NCI-H446 treated with DMSO at 0.1 percent for 48 hours (cell line): ENCODE data around the gene TSC1.
"Not testable (repeated sequence)": the region's sequence is repeated elsewhere in the genome, so short reads cannot be mapped to it uniquely, and the experiment has no call there.

ENCODE experiments used
- DNase-seq: peaks from one replicate; lab custom pipeline; 2025; lab: John Stamatoyannopoulos, UW

Gene TSC1

DNA sequence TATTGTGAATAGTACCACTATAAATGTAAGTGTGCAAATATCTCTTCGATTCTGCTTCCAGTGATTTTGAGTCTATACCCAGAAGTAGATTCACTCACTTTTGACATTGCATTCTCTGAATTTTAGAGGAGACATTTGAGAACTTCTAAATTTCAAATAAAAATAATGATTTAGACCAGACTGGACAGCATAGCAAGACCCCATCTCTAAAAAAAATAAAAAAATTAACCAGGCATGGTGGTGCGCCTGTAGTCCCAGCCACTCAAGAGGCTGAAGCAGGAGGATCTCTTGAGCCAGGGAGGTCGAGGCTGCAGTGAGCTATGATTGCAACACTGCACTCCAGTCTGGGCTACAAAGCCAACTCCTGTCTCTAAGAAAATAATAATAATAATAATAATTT is 32.2 kb upstream of the TSC1 start:
- DNase-seq, result no peak

DNA sequence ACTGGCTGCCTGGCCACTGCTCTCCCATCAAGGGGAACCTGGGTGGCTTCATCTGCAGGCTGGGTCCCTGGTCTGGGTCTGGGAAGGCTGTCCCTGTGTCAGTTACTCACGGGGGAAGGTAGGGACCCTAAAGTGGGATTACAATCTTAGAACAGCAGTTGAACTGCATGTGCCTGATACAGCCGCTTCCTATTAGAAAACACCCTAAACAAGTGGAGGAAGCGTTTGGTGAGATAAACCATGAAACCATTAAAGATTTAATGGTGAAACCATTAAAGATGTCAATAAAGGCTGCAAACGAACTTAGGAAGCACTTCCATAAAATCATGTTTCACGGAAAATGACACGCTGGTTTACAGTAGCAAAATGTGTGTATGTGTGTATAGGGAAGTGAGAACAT is 31.5 kb upstream of the TSC1 start:
- DNase-seq, result no peak

GRCh38 chr9:132973713-132974112 is 29.3 kb upstream of the TSC1 start:
- DNase-seq, result no peak

DNA sequence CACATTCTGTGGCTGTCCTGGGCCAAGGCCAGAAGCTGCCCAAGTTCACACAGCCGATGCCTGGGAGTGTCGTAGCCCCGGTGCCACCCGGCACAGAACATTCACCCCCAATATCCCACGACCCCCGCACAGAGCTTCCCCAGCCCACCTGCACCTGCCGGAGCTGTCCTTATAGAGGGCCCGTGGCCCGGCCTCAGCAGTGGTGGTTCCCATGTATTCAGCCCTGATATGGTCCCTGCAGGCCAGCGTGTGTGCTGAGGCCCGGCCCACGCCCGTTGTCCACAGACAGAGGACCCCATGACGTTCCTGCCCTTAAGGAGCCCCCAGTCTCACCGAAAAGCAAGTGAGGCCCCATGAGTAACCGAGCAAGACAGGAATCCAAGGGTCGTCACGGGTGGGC is 28.8 kb upstream of the TSC1 start:
- DNase-seq, result no peak

- no peak for DNase-seq
Observed at GRCh38 chr9:132970324-132971062, 26.1 kb upstream of the TSC1 start.

DNA sequence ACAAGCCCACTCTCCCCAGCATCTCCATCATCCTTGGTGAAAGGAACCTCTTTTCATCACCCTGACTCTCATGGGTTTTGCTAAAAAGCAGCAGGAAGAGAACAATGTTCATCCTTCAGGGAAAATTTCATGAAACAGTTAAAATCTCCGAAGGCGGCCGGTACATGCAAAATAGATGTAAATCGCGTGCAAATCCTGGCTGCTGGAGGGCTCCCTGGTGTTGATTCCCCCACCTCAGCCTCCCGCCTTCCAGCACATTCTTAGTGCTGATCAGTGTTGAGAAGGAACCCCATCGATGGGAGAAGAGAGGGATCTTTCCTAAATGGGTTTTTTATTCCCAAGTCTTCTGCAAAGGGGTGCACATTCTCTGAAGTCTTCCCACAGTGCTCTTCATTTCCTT is 25.4 kb upstream of the TSC1 start:
- DNase-seq, result no peak

- DNase-seq, result not testable (repeated sequence)
Observed at GRCh38 chr9:132967908-132968307, 23.5 kb upstream of the TSC1 start.

DNA sequence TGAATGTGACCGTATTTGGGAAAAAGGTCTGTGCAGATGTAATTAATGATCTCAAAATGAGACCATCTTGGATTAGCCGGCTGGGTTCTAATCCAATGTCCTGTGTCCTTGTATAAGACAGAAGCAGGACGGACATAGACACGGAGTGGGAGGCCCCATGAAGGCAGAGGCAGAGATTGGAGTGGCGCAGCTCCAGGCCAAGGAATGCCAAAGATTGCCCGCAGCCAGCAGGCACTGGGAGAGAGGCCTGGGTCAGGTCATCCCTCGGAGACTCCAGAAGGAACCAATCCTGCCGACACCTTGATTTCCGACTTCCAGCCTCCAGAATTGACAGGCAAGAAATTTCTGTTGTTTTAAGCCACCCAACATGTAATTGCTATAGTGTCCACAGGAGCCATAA is 21.1 kb upstream of the TSC1 start:
- no peak for DNase-seq

- no peak for DNase-seq
Observed at GRCh38 chr9:132961002-132961401, 16.6 kb upstream of the TSC1 start.

DNA sequence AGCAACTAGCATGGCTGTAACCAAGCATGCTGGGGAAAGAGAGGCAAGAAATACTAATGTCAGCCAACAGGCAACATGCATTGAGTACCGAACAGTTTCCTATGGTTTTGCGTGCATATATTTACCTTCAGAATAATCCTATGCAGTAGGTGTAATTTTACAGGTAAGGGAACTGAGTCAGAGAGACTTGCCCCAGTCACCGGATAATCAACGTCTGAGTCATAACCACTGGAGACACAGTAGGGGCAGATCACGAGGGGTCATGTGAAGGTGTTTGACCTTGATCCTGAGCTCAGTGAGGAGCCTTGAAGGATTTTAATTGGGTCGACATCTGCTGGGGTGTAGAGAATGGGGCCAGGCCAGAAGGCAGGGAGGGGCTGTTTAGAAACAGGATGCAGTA is 13.4 kb upstream of the TSC1 start:
- DNase-seq, result no peak

DNA sequence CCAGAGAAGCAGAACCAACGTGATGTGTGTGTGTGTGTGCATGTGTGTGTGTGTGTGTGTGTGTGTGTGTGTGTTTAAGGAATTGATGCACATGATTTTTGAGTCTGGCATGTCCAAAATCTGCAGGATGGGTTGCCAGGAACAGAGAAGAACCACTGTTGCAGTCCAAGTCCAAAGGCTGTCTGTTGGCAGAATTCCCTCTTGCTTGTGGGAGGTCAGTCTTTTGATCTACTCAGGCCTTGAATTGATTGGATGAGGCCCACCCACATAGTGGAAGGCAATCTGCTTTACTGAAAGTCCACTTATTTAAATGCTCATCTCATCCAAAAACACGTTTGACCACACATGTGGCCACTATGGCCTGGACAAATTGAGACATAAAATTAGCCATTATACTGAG is 11.4 kb upstream of the TSC1 start:
- DNase-seq, result no peak

- DNase-seq, result no peak
Observed at GRCh38 chr9:132955123-132955522, 10.7 kb upstream of the TSC1 start.

GRCh38 chr9:132949709-132950108 is 5.3 kb upstream of the TSC1 start:
- no peak for DNase-seq

- DNase-seq, result no peak
Observed at GRCh38 chr9:132948482-132949050, 4.2 kb upstream of the TSC1 start.

- DNase-seq, result no peak
Observed at GRCh38 chr9:132947756-132948155, 3.3 kb upstream of the TSC1 start.

DNA sequence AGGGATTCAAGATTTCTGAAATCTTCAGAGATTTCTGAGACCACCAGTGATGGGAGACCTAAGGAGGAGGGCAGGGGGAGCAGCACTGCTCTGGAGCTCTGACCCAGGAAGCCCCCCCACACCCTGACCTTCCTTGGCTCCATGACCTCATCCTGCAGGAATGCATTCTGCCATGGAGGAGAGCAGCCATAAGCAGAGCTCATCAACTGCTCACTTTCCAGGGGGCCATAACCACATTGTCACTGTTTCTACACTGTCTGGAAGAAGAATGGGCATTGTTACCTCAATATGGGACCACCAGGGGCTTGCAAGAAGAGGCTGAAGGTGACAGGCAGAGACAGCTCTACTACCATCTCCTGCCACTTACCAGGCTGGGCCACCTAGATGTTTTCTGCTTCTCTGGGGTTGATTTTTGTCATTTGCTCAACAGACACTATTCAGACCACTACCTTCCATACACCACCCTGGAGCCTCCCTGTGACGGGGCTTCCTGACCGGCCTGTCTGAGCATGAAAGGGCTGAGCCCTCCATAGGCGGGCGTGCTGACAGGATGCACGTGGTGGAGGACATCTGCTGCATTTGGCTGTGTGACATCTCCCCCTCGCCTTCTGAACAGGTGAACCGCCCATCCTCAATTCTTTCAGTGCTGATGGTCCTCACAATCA is 2.3 kb upstream of the TSC1 start:
- no peak for DNase-seq

GRCh38 chr9:132946211-132946610 is 1.8 kb upstream of the TSC1 start:
- DNase-seq, result no peak

- DNase-seq, result no peak
Observed at GRCh38 chr9:132945186-132946130, 1.0 kb upstream of the TSC1 start.

DNA sequence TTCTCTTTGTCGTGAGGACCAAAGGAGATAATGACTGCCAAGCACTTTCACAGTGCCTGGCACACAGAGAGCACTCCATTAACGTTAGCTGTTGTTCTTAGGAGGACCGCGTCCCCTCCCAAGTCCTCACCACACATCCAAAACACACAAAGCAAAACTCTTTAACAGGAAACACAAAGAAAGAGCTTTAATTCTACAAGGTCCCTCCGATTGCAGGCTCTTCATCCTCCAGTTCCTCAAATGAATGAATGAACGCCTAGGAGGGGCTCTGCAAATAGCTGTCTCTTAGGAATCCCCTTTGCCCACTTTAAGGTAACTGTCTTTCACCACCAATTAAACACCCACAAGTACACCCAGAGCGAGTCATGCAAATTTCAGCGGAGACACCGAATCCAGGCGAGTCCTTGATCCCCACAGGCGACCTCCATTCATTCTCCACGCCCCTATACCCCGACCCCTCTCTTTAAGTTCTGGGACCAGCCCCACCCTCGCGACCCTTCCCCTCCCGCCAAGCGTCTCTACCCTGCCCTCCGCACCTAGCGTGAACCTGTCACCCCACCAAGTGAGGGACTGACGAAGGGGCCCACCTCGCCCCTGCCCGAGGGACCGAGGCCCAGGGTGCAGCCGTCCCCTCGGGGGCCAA is 644 bp downstream of the TSC1 start:
- no peak for DNase-seq

- no peak for DNase-seq
Observed at GRCh38 chr9:132942541-132943182, 1.8 kb downstream of the TSC1 start.

GRCh38 chr9:132939169-132939568 is 5.2 kb downstream of the TSC1 start:
- DNase-seq, result no peak
